SH-SY5Y (cell line): ENCODE measurements around the gene LENG9.

Experiments used
- GATA2 ChIP-seq: IDR thresholded peaks from 2 replicates; pipeline ENCODE4 v1.6.1; 2011; ENCODE audit warnings: mild to moderate bottlenecking, low read depth, low read length
- GATA3 ChIP-seq: IDR thresholded peaks from 2 replicates; pipeline ENCODE4 v1.6.1; 2011; ENCODE audit warnings: low read depth, mild to moderate bottlenecking, low read length, moderate library complexity

- TF ChIP-seq GATA2: no peak
- no peak for TF ChIP-seq GATA3
Measured at GRCh38 chr19:54444737-54445136, 18.8 kb downstream of the LENG9 start.
